ENCODE data around the gene SSTR3. TPM values are rescaled to one million over a fixed set of nuclear protein-coding genes. Genes with fewer than 3 reads are reported as not detected.

Gene SSTR3
- total and polyA plus RNA-seq, 2 of the 13 experiments (the other 11 are each of a cell fraction or from before 2014, with no cell fraction given), result 0.08 to 0.64 TPM

- no peak for TF ChIP-seq JUNB (CRISPR knock-in tag; IDR thresholded peaks at IDR 0.05; ENCODE audit: borderline replicate concordance)
- no peak; the same call in 1 of the 2 replicates for TF ChIP-seq ZNF792 (CRISPR knock-in tag; IDR thresholded peaks at IDR 0.05)
- no peak for TF ChIP-seq HINFP (CRISPR knock-in tag; IDR thresholded peaks at IDR 0.05; ENCODE audit: low read depth)
- no peak for TF ChIP-seq SMAD3 (CRISPR knock-in tag; IDR thresholded peaks at IDR 0.05)
- no peak for TF ChIP-seq ZFP36L1 (CRISPR knock-in tag; IDR thresholded peaks at IDR 0.05)
- TF ChIP-seq PLSCR1 (CRISPR knock-in tag; IDR thresholded peaks at IDR 0.05; ENCODE audit: borderline replicate concordance), result no peak
- no peak for TF ChIP-seq ZNF773 (CRISPR knock-in tag; IDR thresholded peaks at IDR 0.05; ENCODE audit: borderline replicate concordance)
- no peak; the same call in 1 of the 2 replicates for TF ChIP-seq ZSCAN31 (CRISPR knock-in tag; IDR thresholded peaks at IDR 0.05; ENCODE audit: low read depth)
- TF ChIP-seq ZZZ3 (CRISPR knock-in tag; IDR thresholded peaks at IDR 0.05; ENCODE audit: borderline replicate concordance), result no peak
- TF ChIP-seq ATF7-NPFF (CRISPR knock-in tag; IDR thresholded peaks at IDR 0.05; ENCODE audit: low read depth), result no peak
- no peak for TF ChIP-seq TEAD3 (CRISPR knock-in tag; optimal IDR thresholded peaks at IDR 0.05; ENCODE audit: borderline replicate concordance)
- TF ChIP-seq SPEN (CRISPR knock-in tag; IDR thresholded peaks at IDR 0.05; ENCODE audit: low read depth), result no peak
- TF ChIP-seq SMC3 (IDR thresholded peaks at IDR 0.05; ENCODE audit: low read length), result no peak
- TF ChIP-seq GATAD1 (CRISPR knock-in tag; IDR thresholded peaks at IDR 0.05), result no peak
- no peak for TF ChIP-seq NCOR1 (IDR thresholded peaks at IDR 0.05; ENCODE audit: borderline replicate concordance, low read length)
- no peak for TF ChIP-seq ELF4 (CRISPR knock-in tag; IDR thresholded peaks at IDR 0.05; ENCODE audit: borderline replicate concordance)
- peak; percentile 87; the same call in 1 of the 2 replicates for TF ChIP-seq ZMYM3 (CRISPR knock-in tag; IDR thresholded peaks at IDR 0.05)
- TF ChIP-seq ZNF20 (CRISPR knock-in tag; IDR thresholded peaks at IDR 0.05), result no peak
- 0 out of 2 replicates have a peak, but pooled peaks have one; percentile 5 for TF ChIP-seq ISX (CRISPR knock-in tag; conservative IDR thresholded peaks at IDR 0.05)
- TF ChIP-seq, protein P1, sequence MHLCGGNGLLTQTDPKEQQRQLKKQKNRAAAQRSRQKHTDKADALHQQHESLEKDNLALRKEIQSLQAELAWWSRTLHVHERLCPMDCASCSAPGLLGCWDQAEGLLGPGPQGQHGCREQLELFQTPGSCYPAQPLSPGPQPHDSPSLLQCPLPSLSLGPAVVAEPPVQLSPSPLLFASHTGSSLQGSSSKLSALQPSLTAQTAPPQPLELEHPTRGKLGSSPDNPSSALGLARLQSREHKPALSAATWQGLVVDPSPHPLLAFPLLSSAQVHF (CRISPR knock-in tag; IDR thresholded peaks at IDR 0.05), result no peak
- TF ChIP-seq, protein P2, sequence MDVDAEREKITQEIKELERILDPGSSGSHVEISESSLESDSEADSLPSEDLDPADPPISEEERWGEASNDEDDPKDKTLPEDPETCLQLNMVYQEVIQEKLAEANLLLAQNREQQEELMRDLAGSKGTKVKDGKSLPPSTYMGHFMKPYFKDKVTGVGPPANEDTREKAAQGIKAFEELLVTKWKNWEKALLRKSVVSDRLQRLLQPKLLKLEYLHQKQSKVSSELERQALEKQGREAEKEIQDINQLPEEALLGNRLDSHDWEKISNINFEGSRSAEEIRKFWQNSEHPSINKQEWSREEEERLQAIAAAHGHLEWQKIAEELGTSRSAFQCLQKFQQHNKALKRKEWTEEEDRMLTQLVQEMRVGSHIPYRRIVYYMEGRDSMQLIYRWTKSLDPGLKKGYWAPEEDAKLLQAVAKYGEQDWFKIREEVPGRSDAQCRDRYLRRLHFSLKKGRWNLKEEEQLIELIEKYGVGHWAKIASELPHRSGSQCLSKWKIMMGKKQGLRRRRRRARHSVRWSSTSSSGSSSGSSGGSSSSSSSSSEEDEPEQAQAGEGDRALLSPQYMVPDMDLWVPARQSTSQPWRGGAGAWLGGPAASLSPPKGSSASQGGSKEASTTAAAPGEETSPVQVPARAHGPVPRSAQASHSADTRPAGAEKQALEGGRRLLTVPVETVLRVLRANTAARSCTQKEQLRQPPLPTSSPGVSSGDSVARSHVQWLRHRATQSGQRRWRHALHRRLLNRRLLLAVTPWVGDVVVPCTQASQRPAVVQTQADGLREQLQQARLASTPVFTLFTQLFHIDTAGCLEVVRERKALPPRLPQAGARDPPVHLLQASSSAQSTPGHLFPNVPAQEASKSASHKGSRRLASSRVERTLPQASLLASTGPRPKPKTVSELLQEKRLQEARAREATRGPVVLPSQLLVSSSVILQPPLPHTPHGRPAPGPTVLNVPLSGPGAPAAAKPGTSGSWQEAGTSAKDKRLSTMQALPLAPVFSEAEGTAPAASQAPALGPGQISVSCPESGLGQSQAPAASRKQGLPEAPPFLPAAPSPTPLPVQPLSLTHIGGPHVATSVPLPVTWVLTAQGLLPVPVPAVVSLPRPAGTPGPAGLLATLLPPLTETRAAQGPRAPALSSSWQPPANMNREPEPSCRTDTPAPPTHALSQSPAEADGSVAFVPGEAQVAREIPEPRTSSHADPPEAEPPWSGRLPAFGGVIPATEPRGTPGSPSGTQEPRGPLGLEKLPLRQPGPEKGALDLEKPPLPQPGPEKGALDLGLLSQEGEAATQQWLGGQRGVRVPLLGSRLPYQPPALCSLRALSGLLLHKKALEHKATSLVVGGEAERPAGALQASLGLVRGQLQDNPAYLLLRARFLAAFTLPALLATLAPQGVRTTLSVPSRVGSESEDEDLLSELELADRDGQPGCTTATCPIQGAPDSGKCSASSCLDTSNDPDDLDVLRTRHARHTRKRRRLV (CRISPR knock-in tag; IDR thresholded peaks at IDR 0.05), result no peak
- no peak for TF ChIP-seq EED (CRISPR knock-in tag; IDR thresholded peaks at IDR 0.05)
- TF ChIP-seq MYNN (CRISPR knock-in tag; IDR thresholded peaks at IDR 0.05; ENCODE audit: low read depth), result no peak
- peak; percentile 44; the same call in 1 of the 2 replicates for TF ChIP-seq ZNF564 (CRISPR knock-in tag; IDR thresholded peaks at IDR 0.05)
Measured at GRCh38 chr22:37199760-37200108, 12.5 kb downstream of the SSTR3 start (continued).
